HG03460 (cell line): ENCODE results near the gene CADPS2.

Experiments
- ATAC-seq: cut with Tn5 transposase; IDR thresholded peaks from one replicate; pipeline ENCODE4 v1.9.1; 2021; ENCODE audit not compliant: unreplicated experiment

Gene CADPS2

GRCh38 chr7:122544463-122544862 lies 341.8 kb downstream of the CADPS2 start:
- ATAC-seq, result peak; percentile 86

- ATAC-seq, result no peak
Observed at GRCh38 chr7:122543891-122544290, 342.4 kb downstream of the CADPS2 start.

- no peak for ATAC-seq
Observed at GRCh38 chr7:122543166-122543565, 343.1 kb downstream of the CADPS2 start.

- ATAC-seq, result no peak
Observed at GRCh38 chr7:122535086-122535485, 351.2 kb downstream of the CADPS2 start.

- ATAC-seq, result no peak
Observed at GRCh38 chr7:122532406-122533269, 353.6 kb downstream of the CADPS2 start.

- ATAC-seq, result no peak
Observed at GRCh38 chr7:122528879-122529481, 357.3 kb downstream of the CADPS2 start.

GRCh38 chr7:122525355-122525754 lies 360.9 kb downstream of the CADPS2 start:
- ATAC-seq, result no peak

- ATAC-seq, result no peak
Observed at GRCh38 chr7:122521767-122522166, 364.5 kb downstream of the CADPS2 start.

- ATAC-seq, result no peak
Observed at GRCh38 chr7:122520971-122521555, 365.2 kb downstream of the CADPS2 start.

- no peak for ATAC-seq
Observed at GRCh38 chr7:122518488-122518887, 367.8 kb downstream of the CADPS2 start.

- ATAC-seq, result no peak
Observed at GRCh38 chr7:122517576-122517975, 368.7 kb downstream of the CADPS2 start.

- ATAC-seq, result no peak
Observed at GRCh38 chr7:122515404-122515803, 370.9 kb downstream of the CADPS2 start.

GRCh38 chr7:122511268-122511667 lies 375.0 kb downstream of the CADPS2 start:
- no peak for ATAC-seq

GRCh38 chr7:122507591-122507990 lies 378.7 kb downstream of the CADPS2 start:
- no peak for ATAC-seq

- no peak for ATAC-seq
Observed at GRCh38 chr7:122492007-122492406, 394.3 kb downstream of the CADPS2 start.

- no peak for ATAC-seq
Observed at GRCh38 chr7:122488241-122488640, 398.0 kb downstream of the CADPS2 start.

GRCh38 chr7:122487131-122487530 lies 399.1 kb downstream of the CADPS2 start:
- no peak for ATAC-seq

- no peak for ATAC-seq
Observed at GRCh38 chr7:122485856-122486255, 400.4 kb downstream of the CADPS2 start.

- ATAC-seq, result no peak
Observed at GRCh38 chr7:122482212-122482611, 404.0 kb downstream of the CADPS2 start.

GRCh38 chr7:122470859-122471258 lies 415.4 kb downstream of the CADPS2 start:
- ATAC-seq, result no peak

GRCh38 chr7:122468945-122469344 lies 417.3 kb downstream of the CADPS2 start:
- no peak for ATAC-seq
